HepG2 (cell line): ENCODE data around the gene KCTD13. TPM values are rescaled to one million over a fixed set of nuclear protein-coding genes. Genes with fewer than 3 reads are reported as not detected.

Experiments used
- CHD2 ChIP-seq: IDR thresholded peaks from 2 replicates; pipeline ENCODE4 v1.6.1; 2011; ENCODE audit warnings: low read depth, low read length, improper control_type of control experiment
- ESRRA ChIP-seq: sonication (generic); formaldehyde crosslinking; IDR thresholded peaks from 2 replicates; pipeline ENCODE4 v1.5.1; 2020; ENCODE audit warnings: mild to moderate bottlenecking, low read depth, missing genetic modification reagents
- KMT2A ChIP-seq: sonication (generic); formaldehyde crosslinking; IDR thresholded peaks from 2 replicates; pipeline ENCODE4 v1.4.0; 2020; ENCODE audit warnings: missing genetic modification reagents
- polyA plus RNA-seq, 8 experiments: library from polyadenylated mRNA; depleted of rRNA in 3 of 8; stranded (reverse) in 7 of 8; unstranded in 1 of 8; fragments of >200 nt; fragmentation: Illumina TruSeq in 4 of 8; extraction: Trizol in 4 of 8; gene quantifications; 2 replicates each; pipeline versions ENCODE4 v1.2.1 to v1.2.3, GENCODE V29; 2011 to 2016; ENCODE audit warnings: low read depth in 4 of 8, missing spikeins in 1 of 8, mixed read lengths in 1 of 8; ENCODE audit not compliant: insufficient read depth in 1 of 8
- total RNA-seq, 5 experiments: library from RNA; depleted of rRNA; stranded (reverse); fragments of >200 nt; fragmentation: Illumina TruSeq; extraction: Trizol; gene quantifications; 2 replicates each; pipeline ENCODE4 v1.2.3, GENCODE V29; 2016; ENCODE audit warnings: low read depth in 1 of 5
- TF ChIP-seq, protein P1 (sequence below): IDR thresholded peaks from 2 replicates; pipeline ENCODE4 v1.4.0; 2020; ENCODE audit warnings: mild to moderate bottlenecking, missing genetic modification reagents
- TF ChIP-seq, protein P2 (sequence below): sonication (generic); formaldehyde crosslinking; IDR thresholded peaks from 2 replicates; pipeline ENCODE4 v1.5.1; 2020; ENCODE audit warnings: missing genetic modification reagents, mild to moderate bottlenecking, borderline replicate concordance
- TF ChIP-seq, protein P3 (sequence below), 2 experiments: sonication (generic) in 1 of 2; formaldehyde crosslinking in 1 of 2; IDR thresholded peaks; 2 replicates each; pipeline versions ENCODE4 v1.4.0 to v1.6.1; 2016 to 2020; ENCODE audit warnings: borderline replicate concordance in 1 of 2, low read depth in 1 of 2, mild to moderate bottlenecking in 1 of 2, missing genetic modification reagents in 1 of 2

The KCTD13 gene
- total and polyA plus RNA-seq, 2 of the 13 experiments (the other 11 are each of a cell fraction or from before 2014, with no cell fraction given): 6.3 to 14.7 TPM

DNA sequence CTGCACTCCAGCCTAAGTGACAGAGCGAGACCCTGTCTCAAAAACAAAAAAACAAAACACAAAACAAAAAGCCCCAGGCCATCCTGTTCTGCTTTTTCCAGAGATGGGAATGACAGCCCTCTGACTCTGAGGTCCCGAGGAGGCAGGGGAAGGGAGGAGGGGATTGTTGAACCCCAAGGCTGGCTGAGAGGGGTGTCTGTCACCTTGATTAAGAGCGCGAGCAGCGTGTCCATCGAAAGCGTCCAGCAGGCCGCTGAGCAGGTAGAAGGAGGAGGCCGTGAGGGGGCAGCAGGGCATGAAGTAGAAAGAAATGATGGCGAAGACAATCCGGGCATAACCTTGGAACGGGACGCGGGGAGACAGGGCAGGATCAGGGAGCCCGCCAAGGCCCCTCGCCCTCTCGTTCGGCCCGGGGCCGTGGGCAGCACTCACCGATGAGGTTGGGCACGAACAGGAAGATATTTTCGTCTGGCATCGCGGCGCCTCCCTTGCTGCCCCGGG is 63.6 kb downstream of the KCTD13 start (continued):
- TF ChIP-seq, protein P1, sequence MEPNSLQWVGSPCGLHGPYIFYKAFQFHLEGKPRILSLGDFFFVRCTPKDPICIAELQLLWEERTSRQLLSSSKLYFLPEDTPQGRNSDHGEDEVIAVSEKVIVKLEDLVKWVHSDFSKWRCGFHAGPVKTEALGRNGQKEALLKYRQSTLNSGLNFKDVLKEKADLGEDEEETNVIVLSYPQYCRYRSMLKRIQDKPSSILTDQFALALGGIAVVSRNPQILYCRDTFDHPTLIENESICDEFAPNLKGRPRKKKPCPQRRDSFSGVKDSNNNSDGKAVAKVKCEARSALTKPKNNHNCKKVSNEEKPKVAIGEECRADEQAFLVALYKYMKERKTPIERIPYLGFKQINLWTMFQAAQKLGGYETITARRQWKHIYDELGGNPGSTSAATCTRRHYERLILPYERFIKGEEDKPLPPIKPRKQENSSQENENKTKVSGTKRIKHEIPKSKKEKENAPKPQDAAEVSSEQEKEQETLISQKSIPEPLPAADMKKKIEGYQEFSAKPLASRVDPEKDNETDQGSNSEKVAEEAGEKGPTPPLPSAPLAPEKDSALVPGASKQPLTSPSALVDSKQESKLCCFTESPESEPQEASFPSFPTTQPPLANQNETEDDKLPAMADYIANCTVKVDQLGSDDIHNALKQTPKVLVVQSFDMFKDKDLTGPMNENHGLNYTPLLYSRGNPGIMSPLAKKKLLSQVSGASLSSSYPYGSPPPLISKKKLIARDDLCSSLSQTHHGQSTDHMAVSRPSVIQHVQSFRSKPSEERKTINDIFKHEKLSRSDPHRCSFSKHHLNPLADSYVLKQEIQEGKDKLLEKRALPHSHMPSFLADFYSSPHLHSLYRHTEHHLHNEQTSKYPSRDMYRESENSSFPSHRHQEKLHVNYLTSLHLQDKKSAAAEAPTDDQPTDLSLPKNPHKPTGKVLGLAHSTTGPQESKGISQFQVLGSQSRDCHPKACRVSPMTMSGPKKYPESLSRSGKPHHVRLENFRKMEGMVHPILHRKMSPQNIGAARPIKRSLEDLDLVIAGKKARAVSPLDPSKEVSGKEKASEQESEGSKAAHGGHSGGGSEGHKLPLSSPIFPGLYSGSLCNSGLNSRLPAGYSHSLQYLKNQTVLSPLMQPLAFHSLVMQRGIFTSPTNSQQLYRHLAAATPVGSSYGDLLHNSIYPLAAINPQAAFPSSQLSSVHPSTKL (CRISPR knock-in tag): no peak
- no peak for TF ChIP-seq CHD2
- no peak for TF ChIP-seq KMT2A (CRISPR knock-in tag)
- TF ChIP-seq, protein P2, sequence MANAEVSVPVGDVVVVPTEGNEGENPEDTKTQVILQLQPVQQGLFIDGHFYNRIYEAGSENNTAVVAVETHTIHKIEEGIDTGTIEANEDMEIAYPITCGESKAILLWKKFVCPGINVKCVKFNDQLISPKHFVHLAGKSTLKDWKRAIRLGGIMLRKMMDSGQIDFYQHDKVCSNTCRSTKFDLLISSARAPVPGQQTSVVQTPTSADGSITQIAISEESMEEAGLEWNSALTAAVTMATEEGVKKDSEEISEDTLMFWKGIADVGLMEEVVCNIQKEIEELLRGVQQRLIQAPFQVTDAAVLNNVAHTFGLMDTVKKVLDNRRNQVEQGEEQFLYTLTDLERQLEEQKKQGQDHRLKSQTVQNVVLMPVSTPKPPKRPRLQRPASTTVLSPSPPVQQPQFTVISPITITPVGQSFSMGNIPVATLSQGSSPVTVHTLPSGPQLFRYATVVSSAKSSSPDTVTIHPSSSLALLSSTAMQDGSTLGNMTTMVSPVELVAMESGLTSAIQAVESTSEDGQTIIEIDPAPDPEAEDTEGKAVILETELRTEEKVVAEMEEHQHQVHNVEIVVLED (CRISPR knock-in tag): no peak
- no peak for TF ChIP-seq ESRRA (CRISPR knock-in tag)
- TF ChIP-seq, protein P3, sequence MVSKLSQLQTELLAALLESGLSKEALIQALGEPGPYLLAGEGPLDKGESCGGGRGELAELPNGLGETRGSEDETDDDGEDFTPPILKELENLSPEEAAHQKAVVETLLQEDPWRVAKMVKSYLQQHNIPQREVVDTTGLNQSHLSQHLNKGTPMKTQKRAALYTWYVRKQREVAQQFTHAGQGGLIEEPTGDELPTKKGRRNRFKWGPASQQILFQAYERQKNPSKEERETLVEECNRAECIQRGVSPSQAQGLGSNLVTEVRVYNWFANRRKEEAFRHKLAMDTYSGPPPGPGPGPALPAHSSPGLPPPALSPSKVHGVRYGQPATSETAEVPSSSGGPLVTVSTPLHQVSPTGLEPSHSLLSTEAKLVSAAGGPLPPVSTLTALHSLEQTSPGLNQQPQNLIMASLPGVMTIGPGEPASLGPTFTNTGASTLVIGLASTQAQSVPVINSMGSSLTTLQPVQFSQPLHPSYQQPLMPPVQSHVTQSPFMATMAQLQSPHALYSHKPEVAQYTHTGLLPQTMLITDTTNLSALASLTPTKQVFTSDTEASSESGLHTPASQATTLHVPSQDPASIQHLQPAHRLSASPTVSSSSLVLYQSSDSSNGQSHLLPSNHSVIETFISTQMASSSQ (IDR thresholded peaks at IDR 0.05; ENCODE audit: low read depth): no peak
- TF ChIP-seq, protein P3 (CRISPR knock-in tag; IDR thresholded peaks at IDR 0.05; ENCODE audit: borderline replicate concordance): no peak
- TF ChIP-seq, all 625 proteins: peak for 41
